Activated CD4-positive, alpha-beta T cell treated with anti-CD3 and anti-CD28 coated beads, Interleukin-2, amount 50 U/mL, for 4 hours (primary cell): ENCODE results near the gene ATG2A.
"Not testable (repeated sequence)": the region's sequence is repeated elsewhere in the genome, so short reads cannot be mapped to it uniquely, and the experiment has no call there.

ENCODE experiments used
- DNase-seq, 2 experiments: peaks; one replicate each; pipeline ENCODE4 v3.0.0-alpha.2; 2020

Gene ATG2A

GRCh38 chr11:64851831-64852351, 65.1 kb downstream of the ATG2A start:
- no peak for DNase-seq

- no peak for DNase-seq
Measured at GRCh38 chr11:64850979-64851567, 65.9 kb downstream of the ATG2A start.

- no peak for DNase-seq
Measured at GRCh38 chr11:64849598-64850356, 67.2 kb downstream of the ATG2A start.

GRCh38 chr11:64848826-64849597, 68.0 kb downstream of the ATG2A start:
- no peak for DNase-seq

GRCh38 chr11:64848214-64848825, 68.7 kb downstream of the ATG2A start:
- no peak for DNase-seq

- DNase-seq: peak; percentile 91 to 93
Measured at GRCh38 chr11:64846998-64847666, 69.9 kb downstream of the ATG2A start.

GRCh38 chr11:64845776-64846129, 71.3 kb downstream of the ATG2A start:
- not testable (repeated sequence) for DNase-seq

GRCh38 chr11:64845129-64845775, 71.8 kb downstream of the ATG2A start:
- DNase-seq: no peak
